Peyer's patch (tissue), 4 donors: Measurements from ENCODE around the gene LHX4.

ENCODE experiments used
- CTCF ChIP-seq, 6 experiments: fragments of 450-650 bp in 4 of 6; fragments of 200-600 bp in 2 of 6; sonication (generic) in 1 of 6; IDR thresholded peaks; one replicate each; pipeline ENCODE4 v1.5.1; 2017 to 2019; ENCODE audit warnings: antibody characterized with exemption in 6 of 6, mild to moderate bottlenecking in 3 of 6, moderate library complexity in 1 of 6
- POLR2A ChIP-seq, 2 donors: fragments of 450-650 bp; IDR thresholded peaks; one replicate each; pipeline ENCODE4 v1.5.1; 2017; ENCODE audit warnings: antibody characterized with exemption in 2 of 2, mild to moderate bottlenecking in 2 of 2, moderate library complexity in 2 of 2

GRCh38 chr1:180269645-180270529 lies 39.8 kb downstream of the LHX4 start:
- TF ChIP-seq CTCF (IDR thresholded peaks at IDR 0.05) (peak in 3 of 6 experiments; percentile 48 to 59 (median 51)), POLR2A (IDR thresholded peaks at IDR 0.05) (peak in 1 of 2 donors; percentile 24)
